Gastrocnemius medialis (tissue), 4 donors: ENCODE measurements around the gene RTTN. TPM values are rescaled to one million over a fixed set of nuclear protein-coding genes. Genes with fewer than 3 reads are reported as not detected.

Experiments
- ATAC-seq, 2 donors: fragments of 150-250 bp; one replicate each; pipeline ENCODE4 v1.9.1; 2016
- DNase-seq, 2 donors: peaks; one replicate each; pipeline ENCODE4 v3.0.0-alpha.2; 2019
- H3K27ac ChIP-seq, 4 donors: fragments of 200-600 bp; sonication (generic); 1 replicate in 1 of 4; 2 replicates in 3 of 4; pipeline ENCODE4 v1.5.1; 2016 to 2018; ENCODE audit warnings: mild to moderate bottlenecking in 2 of 4, moderate library complexity in 1 of 4
- H3K27me3 ChIP-seq, 3 donors: fragments of 200-600 bp; sonication (generic) in 2 of 3; 1 replicate in 1 of 3; 2 replicates in 2 of 3; pipeline versions ENCODE4 v1.5.1 to v1.6.0; 2016 to 2019; ENCODE audit warnings: mild to moderate bottlenecking in 1 of 3, moderate library complexity in 1 of 3
- H3K36me3 ChIP-seq, 2 donors: fragments of 200-600 bp; sonication (generic) in 1 of 2; one replicate each; pipeline ENCODE4 v1.5.1; 2017 to 2018
- H3K4me1 ChIP-seq, 2 donors: fragments of 200-600 bp; sonication (generic) in 1 of 2; one replicate each; pipeline ENCODE4 v1.5.1; 2016 to 2017; ENCODE audit warnings: mild to moderate bottlenecking in 2 of 2
- H3K4me3 ChIP-seq, 4 donors: fragments of 200-600 bp; sonication (generic) in 3 of 4; 1 replicate in 1 of 4; 2 replicates in 3 of 4; pipeline ENCODE4 v1.5.1; 2016 to 2019; ENCODE audit warnings: mild to moderate bottlenecking in 2 of 4
- H3K9me3 ChIP-seq, 3 donors: fragments of 200-600 bp; sonication (generic) in 2 of 3; 1 replicate in 1 of 3; 2 replicates in 2 of 3; pipeline ENCODE4 v1.5.1; 2016 to 2019
- CTCF ChIP-seq, 5 experiments: fragments of 450-650 bp in 3 of 5; fragments of 200-600 bp in 2 of 5; sonication (generic) in 2 of 5; IDR thresholded peaks in 4 of 5; conservative IDR thresholded peaks in 1 of 5; 1 replicate in 4 of 5; 2 replicates in 1 of 5; pipeline ENCODE4 v1.5.1; 2016 to 2019; ENCODE audit warnings: antibody characterized with exemption in 5 of 5, mild to moderate bottlenecking in 3 of 5, moderate library complexity in 3 of 5
- POLR2A ChIP-seq, 2 donors: fragments of 450-650 bp; IDR thresholded peaks; one replicate each; pipeline ENCODE4 v1.6.1; 2017; ENCODE audit warnings: antibody characterized with exemption in 2 of 2, mild to moderate bottlenecking in 2 of 2, moderate library complexity in 2 of 2
- in situ Hi-C, 4 donors: fragments of 200-750 bp; cut with MboI; loops; one replicate each; pipeline versions ENCODE4 v1.15.0 to v1.8.0; 2017; ENCODE audit warnings: low sequenced_read_pairs in 4 of 4
- intact Hi-C: fragments of 100-400 bp; cut with DNase I; formaldehyde crosslinking; loops from one replicate; pipeline ENCODE4 v1.15.1; 2023; ENCODE audit warnings: low total_unique reads
- total RNA-seq, 4 donors: library from RNA; depleted of rRNA; stranded (reverse); fragments of >200 nt; gene quantifications; one replicate each; pipeline versions ENCODE4 v1.1.0 to v1.2.3, GENCODE V29; 2016

The RTTN gene
- total RNA-seq, 4 donors from 2014 or later = 3.2 to 9.7 (median 4.9) TPM

DNA sequence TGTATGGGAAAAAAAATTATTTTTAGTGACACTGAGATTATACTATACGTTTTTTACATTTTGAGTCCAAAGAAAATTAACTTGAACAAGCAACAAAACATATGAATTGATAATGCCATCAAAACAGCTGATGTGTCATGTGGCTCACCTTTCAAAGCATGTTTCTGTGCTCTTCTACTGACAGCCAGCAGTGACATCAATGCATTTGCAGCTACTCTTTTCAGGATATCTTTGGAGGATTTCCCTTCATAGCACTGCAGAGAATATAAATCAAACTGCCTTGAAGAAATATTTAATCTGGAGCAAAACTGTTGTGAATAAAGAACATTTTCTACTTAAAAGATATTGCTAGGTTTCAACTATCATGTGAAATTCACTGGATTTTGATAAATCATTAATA is 174.8 kb downstream of the RTTN start:
- no peak for DNase-seq
- intact Hi-C loops = no loop called here
- H3K4me3 ChIP-seq = no peak overlapping the region
- peaks cover 0 to 9% of the 10 kb centered on the region in 2 donors for H3K36me3 ChIP-seq
- no peak for TF ChIP-seq CTCF (IDR thresholded peaks at IDR 0.05 in 4 of 5, conservative IDR thresholded peaks at IDR 0.05 in 1 of 5)
- no peak for TF ChIP-seq POLR2A (IDR thresholded peaks at IDR 0.05)
- no peaks in the 10 kb centered on the region for H3K27me3 ChIP-seq
- in situ Hi-C loops = no loop called here
- no peaks in the 10 kb centered on the region for H3K4me1 ChIP-seq
- ATAC-seq = no peak
- H3K9me3 ChIP-seq = no peaks in the 10 kb centered on the region
- no peak overlapping the region for H3K27ac ChIP-seq

DNA sequence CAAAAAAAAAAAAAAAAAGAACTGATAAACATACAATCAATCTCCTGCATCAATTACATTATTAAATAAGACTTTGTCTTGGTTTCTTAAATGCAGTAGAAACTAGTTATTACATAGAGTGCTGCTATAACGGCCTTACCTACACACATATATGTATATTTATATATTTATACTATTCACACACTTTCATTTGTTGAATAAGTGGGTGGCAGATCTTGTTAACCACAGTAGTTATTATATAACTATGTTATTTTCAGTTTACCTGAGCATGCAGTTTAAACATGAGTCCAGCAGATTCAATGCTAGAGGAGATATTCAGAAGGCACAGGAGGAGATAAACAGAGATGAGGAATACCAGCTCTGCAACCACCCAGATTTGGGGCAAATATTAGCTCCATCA is 176.3 kb downstream of the RTTN start:
- in situ Hi-C loops (no loop called here), intact Hi-C loops (no loop called here)
- peaks cover 0 to 13% of the 10 kb centered on the region in 2 donors for H3K36me3 ChIP-seq
- TF ChIP-seq POLR2A (IDR thresholded peaks at IDR 0.05) (no peak), CTCF (IDR thresholded peaks at IDR 0.05 in 4 of 5, conservative IDR thresholded peaks at IDR 0.05 in 1 of 5) (no peak)
- DNase-seq (no peak), ATAC-seq (no peak)
- H3K27me3 ChIP-seq = no peaks in the 10 kb centered on the region
- no peak overlapping the region for H3K4me3 ChIP-seq
- H3K4me1 ChIP-seq = no peaks in the 10 kb centered on the region
- no peak overlapping the region for H3K27ac ChIP-seq
- no peaks in the 10 kb centered on the region for H3K9me3 ChIP-seq

- in situ Hi-C loops = no loop called here
- TF ChIP-seq CTCF (IDR thresholded peaks at IDR 0.05 in 4 of 5, conservative IDR thresholded peaks at IDR 0.05 in 1 of 5) = no peak
- TF ChIP-seq POLR2A (IDR thresholded peaks at IDR 0.05) = no peak
- H3K36me3 ChIP-seq = peaks cover 0 to 17% of the 10 kb centered on the region in 2 donors
These were observed 176.8 kb downstream of the RTTN start for GRCh38 chr18:70028734-70029133.

DNA sequence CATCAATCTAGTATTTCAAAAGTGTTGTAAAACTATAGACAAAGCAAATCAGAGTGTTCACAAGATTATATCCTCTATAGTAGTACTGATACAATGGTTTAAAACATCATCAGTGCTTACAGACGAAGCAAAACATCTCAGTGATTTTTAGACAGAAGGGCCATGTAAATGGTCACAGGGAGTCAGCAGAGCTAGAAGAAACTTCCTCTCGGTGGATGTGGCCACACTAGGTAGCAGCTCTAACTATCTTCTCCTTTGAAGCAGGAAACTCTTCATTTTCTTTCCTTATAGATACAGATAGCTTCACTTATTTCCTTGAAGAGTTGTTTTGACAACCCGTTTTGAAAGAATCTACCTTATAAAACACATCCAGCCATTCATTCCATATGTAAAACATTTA is 177.4 kb downstream of the RTTN start:
- H3K27me3 ChIP-seq = no peaks in the 10 kb centered on the region
- H3K9me3 ChIP-seq = no peaks in the 10 kb centered on the region
- H3K36me3 ChIP-seq = peaks cover 0 to 23% of the 10 kb centered on the region in 2 donors
- no peak for DNase-seq
- intact Hi-C loops (no loop called here), in situ Hi-C loops (no loop called here)
- TF ChIP-seq CTCF (IDR thresholded peaks at IDR 0.05 in 4 of 5, conservative IDR thresholded peaks at IDR 0.05 in 1 of 5) (no peak), POLR2A (IDR thresholded peaks at IDR 0.05) (no peak)
- H3K27ac ChIP-seq = no peak overlapping the region
- H3K4me3 ChIP-seq = no peak overlapping the region
- no peak for ATAC-seq
- H3K4me1 ChIP-seq = no peaks in the 10 kb centered on the region

More at GRCh38 chr18:70028734-70029133, 176.8 kb downstream of the RTTN start:
- no peak overlapping the region for H3K4me3 ChIP-seq
- no peaks in the 10 kb centered on the region for H3K27me3 ChIP-seq
- ATAC-seq = no peak
- intact Hi-C loops = no loop called here
- H3K9me3 ChIP-seq = no peaks in the 10 kb centered on the region
- no peak for DNase-seq
- H3K27ac ChIP-seq = no peak overlapping the region
- no peaks in the 10 kb centered on the region for H3K4me1 ChIP-seq

DNA sequence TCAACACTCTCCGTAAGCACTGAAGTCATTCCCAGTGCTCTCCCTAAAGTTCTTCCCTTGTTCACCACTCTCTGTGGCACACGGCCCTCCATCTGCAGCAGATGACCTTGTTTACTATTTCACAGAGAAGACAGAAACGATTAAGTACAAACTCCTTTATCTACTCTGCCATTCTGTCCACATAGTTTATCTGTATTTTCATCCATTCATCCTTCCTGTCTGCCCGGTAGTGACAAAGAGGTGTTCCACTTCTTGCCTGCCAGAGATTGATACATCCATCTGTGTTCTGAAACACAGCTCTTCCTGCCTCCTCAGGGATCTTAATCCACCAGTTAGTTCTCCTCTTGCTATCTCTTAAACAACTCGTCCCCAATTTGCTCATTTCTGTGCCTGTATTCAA is 179.9 kb downstream of the RTTN start:
- TF ChIP-seq POLR2A (IDR thresholded peaks at IDR 0.05) (no peak), CTCF (IDR thresholded peaks at IDR 0.05 in 4 of 5, conservative IDR thresholded peaks at IDR 0.05 in 1 of 5) (no peak)
- DNase-seq (no peak), ATAC-seq (no peak)
- intact Hi-C loops = no loop called here
- in situ Hi-C loops = no loop called here
- Histone ChIP-seq H3K4me3 (no peak overlapping the region), H3K36me3 (peaks cover 0 to 30% of the 10 kb centered on the region in 2 donors), H3K9me3 (no peaks in the 10 kb centered on the region), H3K27me3 (no peaks in the 10 kb centered on the region), H3K4me1 (no peaks in the 10 kb centered on the region), H3K27ac (no peak overlapping the region)
